NCI-H1694 (cell line): ENCODE data around the gene KRT33B.
"Not testable (repeated sequence)": the region's sequence is repeated elsewhere in the genome, so short reads cannot be mapped to it uniquely, and the experiment has no call there.

Source experiments
- DNase-seq: peaks from one replicate; lab custom pipeline; 2025; lab: John Stamatoyannopoulos, UW

The KRT33B gene

DNA sequence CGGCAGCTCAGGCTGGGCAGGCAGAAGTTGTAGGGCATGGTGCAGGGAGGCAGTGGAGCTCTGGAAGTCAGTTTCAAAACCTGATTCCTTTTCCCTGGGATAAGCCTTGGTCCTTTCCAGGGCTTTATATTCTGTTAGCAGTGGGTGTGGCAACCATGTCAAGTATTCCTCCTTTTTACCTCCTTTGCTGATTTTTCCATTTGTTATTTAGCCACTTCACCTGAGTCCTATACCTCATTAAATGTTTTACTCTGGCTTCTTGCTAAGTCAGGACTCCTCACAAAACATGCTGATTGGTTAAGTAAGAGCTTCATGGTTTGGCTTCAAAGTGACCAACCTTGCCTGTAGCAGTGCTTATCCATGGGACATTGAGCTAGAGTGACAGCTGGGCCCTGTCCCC, at the start of gene KRT33B:
Gene KRT33B (minus strand): TSS at position 101 of the 400 bp plus-strand sequence. CDS start 63 bp downstream, at position 38.
- no peak for DNase-seq

DNA sequence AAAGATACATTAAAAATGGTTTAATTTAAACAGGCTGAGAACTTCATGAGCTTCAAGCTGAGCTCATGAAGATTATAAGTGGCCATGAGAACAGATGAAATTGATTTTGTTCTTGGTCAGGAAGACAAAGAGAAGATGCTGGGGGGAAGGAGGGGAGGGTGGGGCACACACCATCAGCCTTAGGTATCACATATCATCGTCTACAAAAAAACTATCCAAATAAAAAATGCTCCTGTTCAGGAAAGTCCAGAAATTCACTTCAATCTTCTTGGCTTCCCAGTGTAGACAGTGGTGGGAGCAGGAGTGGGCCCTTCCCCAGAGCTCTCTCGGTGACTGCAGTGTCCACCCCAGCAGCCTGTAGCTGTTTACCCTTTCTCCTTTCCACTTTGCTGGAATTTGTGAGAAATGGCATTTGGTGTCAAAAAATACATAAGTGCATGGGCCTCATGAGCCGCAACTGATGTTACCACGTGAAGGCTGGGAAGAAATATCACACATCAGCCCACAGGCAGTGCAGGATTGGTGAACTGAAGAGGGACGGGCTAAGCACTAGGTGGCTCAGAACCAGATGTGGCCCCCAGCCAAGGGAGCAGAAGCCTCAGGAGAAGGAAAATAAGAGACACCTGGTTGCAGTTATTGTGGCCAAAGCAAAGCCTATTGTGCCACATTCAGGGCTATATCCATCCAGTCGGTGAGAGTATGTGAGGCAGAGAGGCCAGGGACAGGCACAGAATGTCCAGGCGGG, 48.7 kb upstream of the KRT33B start:
- DNase-seq = no peak

DNA sequence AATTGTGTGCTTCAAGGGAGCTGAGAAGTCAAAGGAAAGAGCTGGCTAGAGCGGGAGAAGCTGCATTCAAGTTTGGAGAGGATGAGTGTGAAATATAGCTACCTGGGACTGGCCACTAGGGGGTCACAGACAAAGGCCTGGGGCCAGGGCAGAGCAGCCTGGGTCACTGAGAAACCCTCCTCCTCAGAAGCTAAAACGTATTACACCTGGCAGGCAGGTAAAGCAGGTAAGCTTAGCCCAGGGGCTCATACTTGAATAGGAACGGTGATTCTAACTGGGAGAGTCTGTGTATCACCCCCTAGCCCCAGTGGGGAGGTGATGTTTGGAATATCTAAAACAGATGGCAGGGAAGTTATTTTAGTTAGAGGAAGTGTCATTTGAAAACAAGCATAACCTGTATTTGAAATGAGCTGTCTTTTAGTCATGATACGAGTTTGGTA, 48.0 kb upstream of the KRT33B start:
- DNase-seq = no peak

DNA sequence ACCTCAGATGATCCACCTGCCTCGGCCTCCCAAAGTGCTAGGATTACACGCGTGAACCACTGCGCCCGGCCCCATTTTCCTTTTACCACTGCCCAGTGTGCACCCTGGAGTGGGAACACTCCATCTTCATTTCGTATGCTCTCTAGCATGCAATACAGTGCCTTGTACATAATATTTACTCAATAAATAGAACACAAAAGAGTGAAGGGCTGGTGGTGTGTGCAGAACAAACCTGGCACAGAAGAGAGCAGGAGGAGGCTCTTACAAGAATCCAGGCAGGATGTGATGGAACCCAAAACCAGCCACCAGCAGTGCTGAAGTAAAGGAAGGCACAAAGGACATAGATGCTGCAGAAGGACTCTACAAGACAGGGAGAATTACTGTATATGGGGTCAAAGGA, 47.5 kb upstream of the KRT33B start:
- DNase-seq = no peak

DNA sequence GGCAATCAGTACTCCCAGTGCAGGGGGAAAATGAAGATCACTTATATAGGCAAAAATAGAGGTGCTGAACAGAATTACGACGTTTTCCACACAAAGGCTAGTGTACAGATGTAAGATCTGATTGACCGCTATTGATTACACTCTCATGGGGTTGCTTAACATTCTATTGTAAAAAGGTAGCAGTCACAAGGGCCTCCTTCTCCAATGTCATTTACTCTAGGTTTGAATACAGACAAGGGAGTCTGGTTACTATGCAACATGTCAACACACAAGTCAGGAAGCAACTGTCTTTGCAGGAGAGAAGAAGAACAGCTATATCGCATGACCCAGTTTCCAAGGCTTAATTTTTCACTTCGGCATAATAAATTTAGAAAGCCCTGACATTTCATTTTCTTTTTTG, 46.9 kb upstream of the KRT33B start:
- DNase-seq = no peak

DNA sequence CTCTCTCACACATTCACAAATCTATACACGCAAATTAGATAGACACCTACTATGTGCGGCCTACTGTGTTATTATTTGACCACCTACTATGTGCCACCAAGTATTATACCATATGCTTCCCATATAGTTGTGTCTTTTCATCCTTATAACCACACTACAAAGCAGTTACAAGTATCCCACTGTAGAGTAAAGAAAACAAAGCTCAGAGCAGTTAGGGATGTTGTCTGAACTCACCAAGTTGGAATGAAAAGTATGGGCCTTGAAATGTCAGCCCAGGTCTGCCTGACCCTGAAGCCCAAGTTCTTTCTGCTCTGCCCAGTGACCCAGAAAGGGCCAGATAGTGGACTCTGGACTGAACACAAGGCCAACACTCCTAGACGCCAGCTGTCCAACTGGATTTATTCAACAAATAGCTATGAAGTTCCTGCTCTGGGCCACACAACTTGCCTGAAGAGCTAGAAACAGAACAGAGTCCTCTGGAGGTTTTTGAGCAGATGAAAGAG, 46.3 kb upstream of the KRT33B start:
- no peak for DNase-seq

DNA sequence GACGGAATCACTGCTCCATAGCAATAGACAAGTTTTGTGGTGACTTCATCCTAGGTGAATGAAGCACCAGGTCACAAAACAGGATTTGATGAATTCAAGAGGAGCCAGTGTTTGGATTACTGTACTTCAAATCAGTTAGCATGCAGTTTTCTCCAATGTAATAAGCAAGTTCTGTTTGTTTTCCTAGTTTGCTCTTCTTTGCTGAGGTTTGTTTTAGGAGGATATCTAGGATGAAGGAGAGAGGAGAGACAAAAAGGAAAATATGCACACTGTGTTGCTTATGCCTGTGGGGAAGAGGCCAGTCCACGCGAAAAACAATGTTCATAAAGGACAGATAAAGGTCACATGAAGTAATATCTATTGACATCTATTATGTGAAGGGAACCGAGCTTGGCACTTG, 45.8 kb upstream of the KRT33B start:
- no peak for DNase-seq

DNA sequence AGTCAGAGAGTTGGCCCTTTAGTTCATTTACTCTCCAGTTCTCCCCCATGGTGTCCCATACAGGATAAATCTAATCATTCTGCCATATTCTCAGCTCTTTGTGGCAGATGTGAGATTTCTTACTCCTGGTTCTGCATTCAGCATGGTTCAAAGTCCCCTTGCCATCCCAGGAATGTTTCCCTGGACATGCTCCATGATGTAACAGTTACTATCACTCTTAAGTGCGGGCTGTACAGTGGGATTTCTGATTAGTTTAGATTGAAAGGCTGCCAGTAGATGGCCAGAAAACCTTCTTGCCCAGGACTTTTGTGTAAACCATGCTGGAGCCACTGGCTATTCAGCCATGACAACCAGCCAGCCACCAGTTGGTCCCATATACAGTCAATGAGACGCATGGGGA, 44.4 kb upstream of the KRT33B start:
- no peak for DNase-seq

DNA sequence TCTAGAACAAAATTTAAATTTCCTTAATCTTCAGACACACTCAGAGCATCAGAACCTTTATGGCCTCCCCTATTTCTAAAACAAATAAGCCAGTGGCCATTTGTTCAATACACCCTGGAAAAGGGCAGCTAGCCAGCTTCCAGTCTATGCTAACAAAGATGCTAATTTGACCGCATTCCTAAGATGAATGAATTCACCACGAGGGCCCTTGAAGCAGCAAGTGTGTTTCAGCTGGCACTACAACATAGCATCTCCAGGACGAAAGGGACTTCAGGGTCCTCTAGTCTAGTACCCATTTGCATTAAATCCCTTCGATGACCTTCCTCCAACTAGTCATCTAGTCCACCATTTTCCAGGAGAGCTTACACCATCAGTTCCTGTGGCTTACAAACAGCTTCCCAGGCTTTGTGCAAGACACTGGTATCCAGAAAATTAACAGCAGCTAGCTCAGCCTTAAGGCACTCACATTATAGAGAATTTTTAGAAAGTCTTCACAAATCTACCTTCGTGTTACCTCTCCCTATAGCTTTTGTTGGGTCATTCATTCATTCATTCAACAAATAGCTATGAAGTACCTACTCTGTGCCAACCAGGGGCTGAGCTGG, 43.8 kb upstream of the KRT33B start:
- DNase-seq = no peak

DNA sequence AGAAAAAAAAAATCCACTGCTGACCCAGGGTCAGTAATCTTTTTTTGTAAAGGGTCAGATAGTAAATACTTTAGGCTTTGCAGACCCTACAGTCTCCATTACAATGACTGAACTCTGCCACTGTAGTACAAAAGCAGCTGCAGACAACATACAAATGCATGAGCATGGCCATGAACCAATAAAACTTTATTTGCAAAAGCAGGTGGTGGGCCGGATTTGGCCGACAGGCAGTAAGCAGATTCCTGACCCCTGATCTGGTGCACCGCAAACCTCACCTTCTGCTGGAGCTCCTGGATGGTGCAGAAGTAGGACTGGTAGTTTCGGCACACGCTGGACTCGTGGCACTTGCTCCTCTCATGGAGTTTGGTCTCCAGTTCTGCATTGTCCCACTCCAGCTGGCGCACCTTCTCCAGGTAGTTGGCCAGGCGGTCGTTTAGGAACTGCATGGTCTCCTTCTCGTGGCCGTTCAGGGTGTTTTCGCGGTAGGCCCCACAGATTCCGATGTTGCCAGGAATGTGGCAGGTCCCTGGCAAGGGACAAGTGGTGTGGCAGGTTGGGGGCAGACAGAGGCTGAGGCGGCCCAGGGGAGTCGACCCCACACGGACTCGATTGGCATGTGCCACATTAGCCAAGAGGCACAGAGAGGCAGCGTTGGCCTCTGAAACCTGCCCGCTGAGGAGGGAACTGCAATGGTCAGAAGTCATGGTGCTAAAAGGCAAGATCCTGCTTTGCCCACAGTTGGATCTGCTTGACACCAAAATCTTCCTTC, 41.6 kb upstream of the KRT33B start:
- DNase-seq = no peak

DNA sequence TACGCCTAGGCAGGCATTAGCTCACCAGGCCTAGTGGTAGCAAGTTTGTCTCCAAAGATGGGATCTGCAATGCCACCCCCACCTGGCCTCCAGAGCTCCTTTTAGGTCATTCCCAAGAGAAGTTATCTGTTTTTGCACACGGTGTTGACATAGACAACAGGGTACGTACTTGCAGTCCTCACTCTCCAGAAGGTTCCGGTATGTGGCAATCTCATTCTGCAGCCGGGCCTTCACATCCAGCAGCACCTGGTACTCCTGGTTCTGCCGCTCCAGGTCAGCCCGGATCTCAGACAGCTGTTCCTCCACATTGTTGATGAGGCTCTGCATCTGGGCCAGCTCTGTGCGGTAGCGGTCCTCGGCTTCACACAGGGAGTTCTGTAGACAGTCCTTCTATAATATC, 37.6 kb upstream of the KRT33B start:
- no peak for DNase-seq

DNA sequence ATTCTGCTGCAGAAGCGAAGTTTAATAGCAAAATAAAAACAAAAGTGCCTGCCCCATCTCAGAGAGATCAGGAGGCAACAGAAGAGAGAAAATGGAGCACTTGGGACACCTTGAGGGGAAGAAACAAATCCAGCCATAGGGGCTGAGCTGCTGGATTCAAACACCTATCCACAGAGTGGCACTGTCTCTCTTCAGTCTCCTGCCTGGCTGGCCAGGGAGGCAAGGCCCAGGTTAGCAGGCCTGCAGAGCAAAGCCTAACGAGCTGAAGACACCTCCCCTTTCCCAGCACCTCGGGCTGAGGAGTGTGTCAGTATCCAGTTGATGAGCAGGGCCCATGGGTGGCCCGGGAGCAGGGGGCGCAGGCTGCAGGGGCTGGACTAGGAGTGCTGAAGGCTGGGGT, 36.6 kb upstream of the KRT33B start:
- DNase-seq = no peak

DNA sequence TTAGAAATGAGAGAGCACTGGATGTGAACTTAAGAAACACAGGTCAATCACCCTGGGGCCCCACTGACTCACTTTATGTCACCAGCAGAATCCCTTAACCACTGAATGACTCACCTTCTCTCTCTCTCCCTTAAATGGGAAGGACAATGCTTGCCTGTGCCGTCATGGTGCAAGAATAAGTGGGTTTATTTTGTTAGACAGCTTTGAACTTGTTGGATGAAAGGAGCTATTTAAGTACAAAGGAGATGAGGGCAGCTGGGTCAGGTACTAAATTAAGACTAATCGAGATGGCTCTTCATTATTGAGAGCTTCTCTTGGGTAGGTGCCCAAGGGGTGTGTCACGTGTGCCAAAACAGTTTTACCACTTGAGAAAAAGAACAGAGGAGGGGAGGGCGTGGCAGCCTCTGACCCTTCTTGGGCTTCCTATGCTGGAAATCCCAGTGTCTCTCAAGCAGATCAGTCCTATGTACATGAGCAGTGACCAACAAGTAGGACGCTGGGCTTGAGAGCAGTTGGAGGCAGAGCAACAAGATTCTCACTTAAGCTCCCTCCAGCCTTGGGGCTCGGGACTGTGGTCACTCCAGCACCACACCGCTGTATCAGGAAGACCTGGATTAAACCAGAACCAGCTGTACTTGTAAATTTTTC, 34.5 kb upstream of the KRT33B start:
- no peak for DNase-seq

DNA sequence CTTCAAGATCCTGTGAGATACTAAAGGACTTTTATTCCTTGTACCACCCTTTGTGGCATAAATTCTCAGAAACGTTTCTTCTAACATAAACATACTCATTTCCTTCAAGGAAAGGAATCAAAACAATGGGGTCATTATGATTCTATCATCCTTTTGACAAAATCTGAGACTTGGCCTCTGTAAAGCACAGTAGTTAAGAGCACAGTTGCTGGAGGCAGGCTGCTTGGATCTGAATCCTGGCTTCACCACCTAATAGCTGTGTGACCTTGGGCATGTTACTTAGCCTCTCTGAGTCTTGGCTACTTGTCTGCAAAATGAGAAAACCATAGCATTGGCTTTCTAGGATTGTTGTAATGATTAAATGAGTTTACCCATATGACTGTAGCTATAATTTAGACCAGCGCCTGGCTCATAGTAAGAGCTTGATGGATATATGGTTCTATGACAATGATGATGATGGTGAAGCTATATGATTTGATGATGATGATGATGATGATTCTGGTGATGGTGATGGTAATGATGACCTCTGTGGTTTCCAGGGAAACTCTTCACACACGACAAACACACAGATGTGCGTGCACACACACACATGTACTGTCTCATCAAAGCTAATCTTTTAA, 33.9 kb upstream of the KRT33B start:
- no peak for DNase-seq

DNA sequence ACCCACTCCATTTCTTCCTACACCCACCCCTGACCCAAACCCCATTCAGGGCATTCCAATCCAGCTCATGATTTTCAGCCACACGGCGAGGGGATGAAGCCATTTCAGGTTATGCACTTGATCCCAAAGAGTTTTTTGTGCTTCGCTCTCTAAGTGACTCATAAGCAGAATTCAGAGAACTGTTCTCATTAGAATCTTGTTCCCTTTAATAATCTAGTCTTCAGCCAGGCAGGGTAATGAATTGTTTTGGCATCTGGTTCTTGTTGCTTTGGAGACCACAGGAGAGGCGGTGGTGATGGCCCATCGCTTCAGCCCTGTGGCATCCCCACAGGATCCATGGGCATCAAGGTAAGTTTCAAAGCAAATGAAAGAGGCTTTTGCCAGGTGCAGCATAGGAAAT, 32.5 kb upstream of the KRT33B start:
- DNase-seq = no peak

DNA sequence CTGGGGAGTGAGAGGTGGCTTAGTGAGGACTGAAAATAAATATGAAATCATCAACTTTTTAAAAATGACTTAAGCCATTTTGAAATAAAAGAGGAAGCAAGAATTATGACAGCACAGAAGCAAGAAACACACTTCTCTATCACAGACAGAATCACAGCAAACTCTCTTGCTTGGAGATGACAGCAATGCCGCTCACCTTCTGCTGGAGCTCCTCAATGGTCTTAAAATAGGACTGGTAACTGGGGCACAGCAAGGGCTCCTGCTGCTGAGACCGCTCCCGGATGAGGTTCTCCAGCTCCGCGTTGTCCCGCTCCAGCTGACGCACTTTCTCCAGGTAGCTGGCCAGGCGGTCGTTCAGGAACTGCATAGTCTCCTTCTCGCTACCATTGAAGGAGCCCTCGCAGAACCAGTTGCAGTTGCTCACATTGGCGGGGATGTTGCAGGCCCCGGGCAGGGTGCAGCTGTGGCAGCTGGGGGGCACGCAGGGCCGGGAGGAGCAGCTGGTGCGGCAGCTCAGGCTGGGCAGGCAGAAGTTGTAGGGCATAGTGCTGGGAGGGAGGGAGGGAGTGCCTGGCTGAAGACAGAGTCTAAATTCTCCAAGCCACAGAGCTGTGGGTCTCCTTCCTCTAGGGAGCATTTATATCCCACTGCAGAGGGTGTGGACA, 27.5 kb upstream of the KRT33B start, which contains the start of gene KRT31:
Gene KRT31 (minus strand): TSS at position 613 of the 665 bp plus-strand sequence. CDS start 69 bp downstream, at position 544.
- no peak for DNase-seq

DNA sequence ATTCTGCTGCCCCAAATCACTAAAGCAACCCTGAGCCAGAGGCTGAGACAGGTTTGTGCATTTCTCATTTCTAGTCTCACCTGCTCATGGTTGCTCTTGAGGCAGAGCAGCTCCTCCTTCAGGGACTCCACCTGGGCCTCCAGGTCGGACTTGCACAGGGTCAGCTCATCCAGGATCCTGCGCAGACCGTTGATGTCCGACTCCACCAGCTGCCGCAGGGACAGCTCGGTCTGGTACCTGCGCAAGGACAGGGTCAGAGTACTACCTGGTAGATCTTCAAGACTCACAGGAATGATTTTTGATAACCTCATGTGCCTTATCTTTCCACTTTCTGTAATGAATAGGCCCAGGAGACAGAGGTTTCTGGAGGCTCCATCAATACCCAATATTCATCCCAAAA, 26.7 kb upstream of the KRT33B start:
- no peak for DNase-seq

DNA sequence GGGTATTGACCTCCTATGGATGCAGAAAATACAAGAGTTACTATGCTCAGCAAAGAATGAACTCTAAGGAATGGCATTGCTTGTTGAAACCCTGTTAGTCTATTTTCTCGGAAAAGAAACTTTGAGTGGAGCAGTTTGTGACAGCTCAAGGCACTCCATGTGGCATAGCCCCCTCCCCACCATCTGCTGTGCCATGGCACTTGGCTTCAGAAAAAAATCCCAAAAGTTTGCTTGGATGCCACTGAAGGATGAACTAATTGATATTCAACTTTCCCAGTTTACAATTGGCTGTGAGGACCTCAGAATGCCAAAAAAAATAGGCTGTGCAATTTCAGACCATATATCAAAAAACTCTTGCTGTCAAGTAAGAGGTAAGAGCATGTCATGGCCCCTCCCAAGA, 26.0 kb upstream of the KRT33B start:
- DNase-seq = no peak

DNA sequence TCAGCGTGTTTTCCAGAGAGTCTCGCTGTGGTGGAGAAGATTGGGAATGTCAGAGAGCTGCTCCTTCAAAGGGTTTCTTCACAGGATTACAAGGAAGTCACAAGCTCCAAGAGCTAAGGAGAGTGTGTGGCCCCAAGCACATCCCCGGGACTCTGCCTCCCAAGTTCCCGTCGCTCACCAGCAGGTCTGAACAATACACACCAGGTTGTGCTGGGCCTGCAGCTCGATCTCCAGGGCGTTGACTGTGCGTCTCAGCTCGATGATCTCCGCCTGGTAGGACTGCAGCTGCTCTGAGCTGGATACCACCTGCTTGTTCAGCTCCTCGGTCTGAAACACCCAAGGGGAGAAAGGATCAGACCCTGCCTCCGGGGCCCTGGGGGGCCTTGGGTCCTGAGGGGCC, 25.4 kb upstream of the KRT33B start:
- DNase-seq = not testable (repeated sequence)

DNA sequence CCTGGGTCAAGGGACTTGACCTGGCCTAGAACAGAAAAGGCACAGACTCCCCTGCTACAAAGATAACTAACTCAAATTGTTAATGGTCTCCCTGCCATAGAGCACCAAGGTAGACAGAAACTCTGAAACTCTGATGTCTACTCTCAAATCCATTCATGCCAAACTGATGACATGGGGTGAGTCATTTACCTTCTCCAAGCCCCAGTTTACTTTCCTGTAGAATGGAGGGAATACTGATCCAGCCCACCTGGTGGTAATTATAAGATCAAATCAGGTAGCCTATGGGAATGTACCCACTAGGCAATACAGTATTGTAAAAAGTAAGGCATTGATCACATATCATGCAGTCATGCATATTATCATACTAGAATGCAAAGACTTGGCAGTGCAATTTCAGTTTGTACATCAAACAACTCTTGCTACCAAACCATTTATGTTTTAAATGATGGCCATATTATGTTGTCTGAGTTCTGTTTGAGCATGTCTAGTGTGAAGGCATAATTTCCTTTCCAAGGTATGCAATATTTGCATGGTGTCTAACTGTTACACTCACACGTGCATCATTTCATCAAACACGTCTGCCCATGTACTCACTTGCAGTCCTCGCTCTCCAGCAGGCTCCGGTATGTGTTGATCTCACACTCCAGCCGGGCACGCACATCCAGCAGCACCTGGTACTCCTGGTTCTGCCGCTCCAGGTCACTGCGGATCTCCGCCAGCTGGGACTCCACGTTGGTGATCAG, 24.8 kb upstream of the KRT33B start:
- no peak for DNase-seq

DNA sequence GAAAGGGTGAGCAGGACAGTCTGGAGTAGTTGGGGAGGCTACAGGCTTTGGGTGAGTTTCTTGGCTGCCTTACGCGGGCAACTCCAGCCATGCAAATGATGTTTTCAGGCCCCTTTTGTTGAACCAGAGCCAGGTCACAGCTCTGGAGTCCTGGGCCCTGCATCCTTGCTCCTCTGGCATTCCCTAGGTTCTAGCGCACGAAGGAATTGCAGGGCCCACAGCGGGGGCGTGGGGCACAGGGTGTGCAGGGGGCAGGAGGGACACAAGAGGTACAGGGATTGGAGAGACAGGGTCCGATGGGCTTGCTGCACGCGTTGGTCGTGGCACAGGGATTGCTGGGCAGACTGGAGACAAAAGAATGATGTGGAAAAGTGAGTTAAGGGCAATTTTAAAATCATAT, 24.2 kb upstream of the KRT33B start:
- no peak for DNase-seq
